Superior temporal gyrus (tissue), 1 donor: ENCODE measurements around the gene PHACTR1.
"Not testable (repeated sequence)": the region's sequence is repeated elsewhere in the genome, so short reads cannot be mapped to it uniquely, and the experiment has no call there.

ENCODE experiments used
- DNase-seq: peaks from one replicate; pipeline ENCODE4 v3.0.0-alpha.2; 2016; ENCODE audit errors: extremely low spot score

Gene PHACTR1

DNA sequence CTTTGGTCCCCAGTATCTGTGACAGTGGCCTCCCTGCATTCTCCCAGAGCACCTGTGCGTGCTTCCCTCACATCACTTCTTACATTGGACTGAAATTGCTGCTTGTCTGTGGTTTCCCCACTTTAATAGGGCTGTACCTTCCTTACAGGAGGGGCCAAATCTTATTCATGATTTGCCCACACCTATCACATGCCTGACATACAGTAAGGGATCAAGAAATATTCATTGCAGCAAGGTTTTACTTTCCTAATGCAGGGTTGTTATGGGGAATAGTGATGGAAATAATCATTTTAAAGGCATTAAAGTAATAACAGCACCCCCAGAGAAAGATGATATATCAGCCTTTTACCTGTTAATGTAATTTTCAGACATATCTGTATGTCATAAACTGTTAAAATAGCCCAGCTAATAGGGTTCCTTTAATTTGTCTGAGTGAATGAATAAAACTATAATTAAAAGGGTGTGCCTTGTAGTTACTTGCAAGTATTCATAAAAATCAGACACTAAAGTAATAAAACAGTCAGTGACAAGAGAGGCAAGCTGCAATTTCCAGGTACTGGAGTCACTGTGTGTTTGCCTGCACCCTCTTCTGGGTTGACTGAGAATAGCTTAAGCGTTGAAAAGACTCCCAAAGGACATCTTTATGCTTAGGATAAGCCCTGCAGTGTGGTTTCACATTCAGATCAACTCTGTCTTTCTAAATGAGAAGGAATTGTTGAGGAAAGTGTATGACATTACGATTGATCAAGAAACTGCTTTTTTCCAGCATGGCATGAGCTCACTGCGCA is 182.7 kb downstream of the PHACTR1 start:
- DNase-seq = no peak

DNA sequence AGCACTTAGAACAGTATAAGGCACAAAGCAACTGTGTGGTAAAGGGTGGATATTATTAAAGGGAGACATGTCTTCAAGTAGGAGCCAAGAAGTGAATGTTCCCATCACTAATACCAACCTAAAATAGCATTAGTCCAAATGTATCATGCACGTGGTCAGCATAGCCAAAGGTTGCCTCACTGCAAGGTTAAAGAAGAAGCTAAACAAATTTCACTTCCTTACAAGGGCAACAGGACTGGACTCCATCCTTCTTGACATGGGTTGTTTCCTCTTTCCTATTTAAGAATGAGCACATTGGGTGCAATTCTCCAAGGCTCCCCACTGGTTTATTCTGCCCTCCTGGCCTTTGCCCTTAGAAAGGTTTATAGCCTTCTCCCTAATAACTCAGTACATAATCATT is 186.7 kb downstream of the PHACTR1 start:
- DNase-seq = no peak

DNA sequence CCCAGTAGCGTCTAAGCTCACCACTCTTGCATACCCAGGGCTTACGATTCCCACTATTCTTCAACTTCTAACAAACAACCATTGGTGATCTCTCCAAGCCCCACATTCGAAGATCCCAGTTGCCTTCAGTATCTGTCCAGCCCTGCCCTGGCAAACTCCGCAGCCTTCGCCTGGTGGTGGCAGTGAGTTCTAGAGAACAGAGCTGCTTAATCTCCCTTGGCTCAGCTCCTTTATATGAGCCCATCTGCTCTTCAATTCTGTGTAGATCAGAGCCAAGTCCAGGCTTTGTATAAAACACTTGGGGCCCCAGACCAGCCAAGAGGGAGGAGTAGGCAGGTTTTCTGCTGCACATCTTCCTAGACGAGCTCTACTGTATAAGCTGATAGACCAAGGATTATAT is 193.3 kb downstream of the PHACTR1 start:
- no peak for DNase-seq

DNA sequence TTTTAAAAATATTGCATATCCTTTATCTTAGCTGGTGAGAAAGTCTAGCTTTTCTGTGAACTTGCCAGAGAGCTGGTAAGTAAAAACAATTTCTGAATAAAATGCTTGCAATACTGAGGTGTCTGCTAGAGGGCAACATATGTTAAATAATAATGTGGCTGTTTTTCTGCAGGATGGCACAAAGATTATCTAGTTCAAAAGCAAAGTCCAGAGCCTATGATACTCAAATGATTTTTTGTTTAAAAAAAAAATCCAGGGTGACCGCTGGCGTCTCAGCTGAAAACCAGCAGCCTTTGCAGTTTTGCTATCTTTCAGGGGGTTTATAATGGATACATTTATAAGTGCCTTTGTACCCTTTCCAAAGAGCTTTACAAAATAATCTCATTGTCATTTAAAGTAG is 194.9 kb downstream of the PHACTR1 start:
- peak; percentile 91 for DNase-seq

DNA sequence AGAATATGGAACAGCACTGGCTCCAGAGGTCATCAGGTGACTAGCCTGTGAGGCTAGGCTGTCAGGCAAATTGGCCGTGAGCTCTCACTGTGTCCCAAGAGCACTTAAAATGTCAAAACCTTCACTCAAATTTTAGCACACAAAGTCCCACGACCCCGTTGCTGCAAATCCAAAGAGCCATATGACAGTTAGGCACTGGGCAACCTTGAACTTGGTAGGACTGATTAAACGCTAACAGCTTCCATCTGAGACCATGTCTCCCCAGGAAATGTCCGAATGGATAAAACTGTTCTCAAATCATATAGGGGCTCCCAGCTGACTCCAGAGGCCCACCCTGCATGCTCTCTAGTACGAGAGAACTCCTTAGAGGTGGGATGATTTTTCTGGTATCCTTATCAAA is 196.6 kb downstream of the PHACTR1 start:
- DNase-seq = no peak

DNA sequence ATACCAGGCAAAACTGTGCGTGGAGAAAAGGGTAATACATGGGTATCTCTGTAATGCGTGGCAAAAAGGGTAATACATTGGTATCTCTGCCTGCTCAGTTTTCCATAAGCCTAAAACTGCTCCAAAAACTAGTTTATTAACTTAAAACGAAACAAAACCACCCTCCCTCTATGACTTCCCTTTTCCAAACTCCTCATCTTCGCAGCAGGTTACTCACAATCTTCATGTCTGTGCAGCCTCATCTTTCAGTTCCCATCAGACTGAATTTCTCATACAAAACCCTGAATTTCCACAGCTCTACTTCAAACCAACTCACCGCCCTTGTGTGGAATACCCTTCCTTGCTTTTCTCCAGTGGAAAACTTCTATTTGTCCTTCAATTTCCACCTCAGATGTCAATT is 199.4 kb downstream of the PHACTR1 start:
- no peak for DNase-seq

DNA sequence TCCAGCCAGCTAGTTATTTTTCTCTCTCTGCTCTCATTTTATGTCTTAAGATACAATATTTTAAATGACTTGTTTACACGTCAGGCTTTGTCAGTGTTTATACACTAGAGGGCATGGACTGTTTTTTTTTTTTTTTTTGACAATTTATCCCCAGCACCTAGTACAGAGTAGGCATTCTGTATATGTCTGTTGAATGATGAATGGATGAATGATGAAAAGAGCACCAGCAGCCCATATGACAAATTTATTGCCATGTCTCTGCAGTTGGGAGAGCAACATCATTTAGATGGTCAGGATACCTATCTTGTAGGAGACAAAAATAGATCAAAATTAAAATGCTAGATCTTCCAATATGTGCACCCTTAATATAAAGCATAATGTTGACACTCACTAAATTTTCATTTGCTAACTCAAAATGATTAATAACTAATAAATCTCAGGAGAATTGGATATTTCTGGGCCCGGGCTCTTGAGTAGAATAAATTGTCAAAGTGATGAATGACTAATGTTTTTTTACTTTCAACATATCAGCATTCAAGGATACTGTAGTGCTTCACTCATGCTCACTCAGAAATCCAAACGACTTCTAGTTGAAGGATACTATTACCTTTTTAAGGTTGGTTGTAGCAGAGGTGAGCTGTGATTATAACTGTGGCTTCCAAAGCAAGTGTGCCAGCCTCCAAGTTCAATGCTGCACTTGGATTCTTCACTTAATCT is 200.0 kb downstream of the PHACTR1 start:
- DNase-seq = no peak

DNA sequence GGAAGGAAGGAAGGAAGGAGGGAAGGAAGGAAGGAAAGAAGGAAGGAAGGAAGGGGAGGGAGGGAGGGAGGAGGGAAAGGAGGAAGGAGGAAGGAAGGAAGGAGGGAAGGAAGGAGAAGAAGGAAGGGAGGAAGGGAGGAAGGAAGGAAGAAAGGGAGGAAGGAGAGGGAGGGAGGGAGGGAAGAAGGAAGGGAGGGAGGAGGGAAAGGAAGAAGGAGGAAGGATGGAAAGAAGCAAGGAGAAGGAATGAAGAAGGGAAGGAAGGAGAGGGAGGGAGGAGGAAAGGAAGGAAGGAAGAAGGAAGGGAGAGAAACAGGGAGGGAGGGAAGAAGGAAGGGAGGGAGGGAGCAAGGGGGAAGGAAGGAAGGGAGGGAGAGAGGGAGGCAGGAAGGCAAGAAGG is 204.9 kb downstream of the PHACTR1 start:
- DNase-seq = no peak

DNA sequence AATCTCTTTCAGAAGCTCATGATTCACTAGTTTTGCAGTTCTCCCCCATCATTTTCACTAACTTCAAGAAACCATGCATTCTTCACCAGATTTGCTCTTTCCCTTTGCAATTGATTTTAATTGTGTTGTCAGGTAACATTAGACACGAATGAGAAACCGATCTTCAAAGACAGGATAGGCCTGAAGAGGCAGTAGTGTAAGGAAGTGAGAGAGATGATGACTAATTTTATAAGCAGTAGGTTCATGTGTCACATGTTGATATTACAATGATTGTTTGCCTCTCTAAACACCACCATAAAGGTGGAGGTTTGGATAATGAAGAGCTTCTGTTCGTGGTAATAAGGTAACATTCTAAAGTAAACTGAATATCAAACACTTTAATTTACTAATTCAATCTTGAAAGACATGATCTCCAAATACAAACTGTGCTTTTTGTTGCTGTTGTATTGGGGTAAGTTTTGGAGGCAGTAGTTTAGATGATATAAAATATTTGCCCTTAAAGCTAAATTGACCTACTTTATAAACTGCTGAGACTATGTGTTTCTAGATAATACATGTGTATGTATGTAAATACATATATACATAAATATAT is 207.2 kb downstream of the PHACTR1 start:
- DNase-seq = no peak

DNA sequence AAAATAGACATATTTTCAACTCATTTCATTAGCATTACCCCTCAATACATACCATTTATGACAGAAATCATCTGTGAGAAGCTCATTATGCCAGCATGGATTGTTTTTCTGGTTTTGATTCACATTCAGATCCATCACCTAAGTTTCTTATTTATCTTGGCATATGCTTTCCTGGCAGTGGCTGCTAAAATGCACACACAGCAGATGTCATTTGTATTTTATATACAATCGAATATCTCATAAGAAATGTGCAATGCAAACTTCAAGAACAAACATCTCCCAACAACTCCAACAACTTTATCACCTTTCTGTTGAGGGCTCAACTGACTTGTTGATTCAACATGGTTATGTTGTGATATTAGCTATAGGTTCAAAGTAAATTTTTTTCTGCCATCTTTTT is 208.3 kb downstream of the PHACTR1 start:
- DNase-seq = no peak

DNA sequence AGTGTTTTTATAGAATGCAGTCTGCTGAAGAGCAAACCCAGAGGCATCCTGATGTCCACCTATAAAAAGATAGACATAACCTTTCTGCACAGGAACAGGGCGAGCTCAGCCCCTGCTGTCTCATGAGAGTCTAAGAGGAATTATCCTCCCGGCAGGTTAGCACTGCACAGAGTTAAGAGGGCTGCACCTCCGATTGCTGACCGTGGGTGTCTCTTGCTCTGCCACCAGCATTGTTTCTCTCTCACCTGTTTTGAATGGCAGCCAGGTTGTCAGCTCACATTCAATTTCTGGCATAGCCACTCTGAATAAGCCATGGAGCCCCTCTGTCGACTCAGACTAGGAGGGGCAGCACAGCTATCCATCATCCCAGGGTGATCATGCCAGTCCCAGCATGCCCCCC is 211.2 kb downstream of the PHACTR1 start:
- DNase-seq = no peak

DNA sequence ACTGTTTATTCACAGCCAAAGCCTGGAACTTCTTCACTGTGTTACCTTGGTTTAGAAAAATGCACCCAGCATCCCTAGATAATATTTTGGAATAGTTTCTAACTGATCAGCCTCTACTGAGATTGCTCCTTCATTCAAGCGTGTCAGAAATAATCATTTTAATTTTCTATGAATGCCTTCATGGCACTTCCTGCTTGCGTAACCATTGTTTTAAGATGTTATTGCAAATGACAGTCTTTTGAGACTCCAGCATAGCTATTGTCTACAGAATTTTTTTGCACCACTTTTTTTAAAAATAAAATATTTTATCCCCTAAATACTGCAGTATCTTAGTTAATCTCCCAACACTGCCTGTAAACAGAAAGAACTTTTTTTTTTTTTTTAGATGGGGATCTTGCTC is 213.1 kb downstream of the PHACTR1 start:
- no peak for DNase-seq

DNA sequence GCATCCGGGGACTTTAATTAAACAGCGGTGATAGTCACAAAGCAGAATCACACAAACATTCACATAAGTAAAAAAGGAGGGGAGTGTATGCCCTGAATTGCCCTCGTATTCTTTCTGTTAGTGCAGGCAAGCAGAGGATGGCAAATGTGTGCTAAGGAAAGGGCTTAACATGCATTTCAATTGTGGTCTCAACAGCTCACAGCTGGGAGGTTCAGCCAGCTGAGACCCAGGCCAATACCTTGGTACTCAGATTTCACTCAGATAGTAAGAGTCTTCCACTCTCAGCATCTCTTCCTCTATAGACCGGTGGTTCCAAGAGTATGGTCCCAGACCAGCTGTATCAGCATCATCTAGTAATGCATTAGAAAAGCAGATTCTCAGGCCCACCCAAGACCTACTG is 215.1 kb downstream of the PHACTR1 start:
- no peak for DNase-seq

DNA sequence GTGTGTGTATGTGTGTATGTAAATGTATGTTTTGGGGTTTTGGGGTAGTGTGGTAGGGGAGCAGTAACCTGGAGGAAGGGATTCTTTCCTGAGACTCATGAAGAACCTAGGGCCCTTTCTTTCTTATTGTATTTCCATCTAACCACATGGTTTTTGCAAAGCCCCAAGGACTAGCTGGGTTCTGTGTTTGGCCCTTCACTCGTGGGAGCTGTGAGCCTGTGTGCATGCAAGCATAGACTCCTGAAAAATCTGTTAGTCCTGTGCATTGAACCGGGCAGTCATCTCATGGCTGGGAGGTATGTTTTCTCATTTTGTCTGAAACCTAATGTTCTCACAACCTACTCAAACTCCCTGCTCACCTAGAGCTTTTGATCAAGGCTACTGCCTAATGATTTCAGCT is 219.1 kb downstream of the PHACTR1 start:
- DNase-seq = no peak

DNA sequence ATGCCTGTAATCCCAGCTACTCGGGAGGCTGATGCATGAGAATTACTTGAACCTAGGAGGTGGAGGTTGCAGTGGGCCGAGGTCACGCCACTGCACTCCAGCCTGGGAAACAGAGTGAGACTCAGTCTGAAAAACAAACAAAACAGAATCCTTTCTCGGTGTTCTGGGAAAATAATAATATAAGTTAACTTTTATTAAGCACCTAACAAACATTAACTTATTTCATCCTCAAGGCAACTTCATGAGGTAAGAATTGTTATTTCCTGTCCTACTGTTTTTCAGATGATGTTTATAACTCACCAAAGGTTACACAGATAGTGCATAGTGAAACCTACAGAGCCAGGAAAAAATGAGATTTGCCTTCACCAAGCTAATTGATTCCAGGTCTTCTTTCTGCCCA is 221.4 kb downstream of the PHACTR1 start:
- DNase-seq = no peak

DNA sequence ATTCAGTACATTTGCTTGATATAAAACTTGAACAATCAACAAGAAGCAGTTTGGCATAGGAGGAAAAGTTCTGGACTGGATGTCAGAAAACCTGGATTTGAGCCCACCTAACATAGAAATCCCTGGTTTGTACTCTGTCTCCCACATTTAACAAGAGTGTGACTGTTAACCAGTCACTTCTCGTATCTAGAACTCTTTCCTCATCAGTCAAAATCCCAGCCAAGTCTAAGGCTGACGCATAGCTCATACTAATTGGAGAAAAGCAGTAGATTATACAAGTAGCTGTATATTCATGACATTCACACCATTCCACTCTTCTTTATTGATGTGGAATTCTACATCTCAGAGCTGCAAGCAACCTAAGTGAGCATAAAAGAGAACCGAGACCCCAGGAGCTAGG is 222.7 kb downstream of the PHACTR1 start:
- DNase-seq = peak; percentile 62

DNA sequence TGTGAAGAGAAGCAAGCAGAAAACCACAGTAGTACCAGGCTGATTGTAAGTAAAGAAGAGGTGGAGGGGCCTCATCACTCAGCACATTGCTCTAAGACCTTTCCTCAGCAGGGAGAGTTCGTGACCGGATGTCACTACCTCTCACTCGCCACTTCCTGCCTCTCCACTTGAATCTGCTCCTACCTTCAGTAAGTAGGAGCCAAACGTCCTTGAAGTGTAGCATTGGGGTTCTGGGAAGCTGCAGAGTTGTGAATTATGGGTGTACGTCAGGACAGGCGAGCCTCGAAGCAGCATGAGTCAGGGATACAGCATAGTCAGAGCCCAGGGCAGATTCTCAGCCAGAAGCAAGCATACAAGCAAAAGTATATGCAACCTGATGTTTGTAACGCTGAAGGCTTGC is 224.9 kb downstream of the PHACTR1 start:
- DNase-seq = no peak

DNA sequence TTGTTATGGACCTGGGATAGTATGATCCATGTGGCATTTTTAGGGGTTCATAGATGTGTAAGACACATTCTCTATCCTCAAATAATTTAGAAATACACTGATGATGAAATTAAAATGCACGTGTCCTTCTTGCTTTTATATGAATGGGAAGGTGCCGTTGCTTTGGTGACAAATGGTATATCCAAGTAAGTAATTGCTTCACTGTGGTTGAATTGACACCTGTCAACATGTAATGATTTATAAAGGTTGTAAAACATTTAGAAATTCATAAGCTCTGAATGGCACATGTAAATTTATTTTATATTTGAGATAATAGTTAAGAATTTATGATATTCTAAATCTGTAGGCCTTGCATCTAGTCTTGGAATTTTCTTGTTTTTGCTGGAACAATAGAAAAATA is 227.0 kb downstream of the PHACTR1 start:
- no peak for DNase-seq

DNA sequence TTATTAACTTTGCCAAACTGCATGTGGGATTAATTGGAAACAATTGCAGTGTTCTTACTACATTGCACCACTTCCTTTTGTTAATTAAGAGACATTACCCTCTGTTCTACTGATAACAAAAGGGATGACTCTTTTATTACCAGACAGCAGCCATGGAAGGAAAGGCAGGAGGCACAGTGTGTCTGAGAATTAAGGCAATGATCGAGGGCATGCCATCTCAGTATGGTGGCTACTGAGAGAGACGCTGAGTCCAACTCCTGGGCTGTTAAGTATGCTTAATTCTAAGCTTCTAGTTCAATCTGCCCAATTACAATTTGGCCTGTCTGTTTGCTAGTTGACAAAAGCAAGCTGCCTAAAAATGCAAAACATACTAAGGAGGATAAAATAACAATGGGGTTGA is 227.4 kb downstream of the PHACTR1 start:
- no peak for DNase-seq

DNA sequence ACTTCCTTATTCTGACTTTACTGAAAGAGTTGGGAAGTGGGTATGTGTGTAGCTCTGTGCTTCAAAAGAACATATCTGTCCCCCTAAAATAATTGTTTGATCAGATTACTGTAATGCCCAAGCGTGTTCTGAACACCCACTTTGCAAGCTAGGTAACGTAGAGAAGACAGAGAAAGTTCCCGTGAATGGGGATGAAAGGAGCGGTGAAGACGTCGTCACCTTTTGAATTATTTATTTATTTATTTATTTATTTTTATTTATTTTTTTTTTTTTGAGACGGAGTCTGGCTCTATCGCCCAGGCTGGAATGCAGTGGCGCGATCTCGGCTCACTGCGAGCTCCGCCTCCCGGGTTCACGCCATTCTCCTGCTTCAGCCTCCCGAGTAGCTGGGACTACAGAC is 228.0 kb downstream of the PHACTR1 start:
- DNase-seq = not testable (repeated sequence)

DNA sequence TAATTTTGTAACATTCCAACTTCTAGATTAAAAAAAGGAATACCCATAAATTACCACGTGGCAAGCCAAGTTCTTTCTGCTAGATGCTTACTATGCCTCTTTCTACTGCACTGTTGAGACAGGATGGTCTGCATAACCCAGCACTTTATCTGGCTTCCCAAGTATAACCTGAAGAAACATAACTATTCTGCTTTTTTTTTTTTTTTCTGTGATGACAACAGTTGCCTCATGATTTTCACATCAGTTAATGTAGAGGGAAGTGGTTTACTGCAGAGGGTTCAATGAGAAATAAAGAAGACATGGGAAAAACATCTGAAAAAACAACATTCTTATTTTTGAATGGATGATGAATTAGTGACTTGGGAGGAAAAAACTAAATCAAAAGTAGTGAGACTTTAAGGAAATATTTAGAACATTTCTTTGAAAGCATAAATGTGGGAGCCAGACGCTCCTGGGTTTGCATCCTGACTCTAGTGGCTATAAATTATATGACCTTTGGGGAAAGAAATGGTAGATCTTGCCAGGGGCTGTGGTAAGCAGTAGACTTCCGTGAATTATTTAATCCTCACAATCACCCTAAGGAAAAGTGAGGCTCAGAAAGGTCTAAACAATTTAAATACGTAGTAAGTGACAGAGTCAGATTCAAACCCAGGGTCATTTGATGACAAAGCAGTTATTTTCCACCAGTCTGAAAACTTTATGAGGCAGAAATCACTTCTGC is 230.7 kb downstream of the PHACTR1 start:
- no peak for DNase-seq

DNA sequence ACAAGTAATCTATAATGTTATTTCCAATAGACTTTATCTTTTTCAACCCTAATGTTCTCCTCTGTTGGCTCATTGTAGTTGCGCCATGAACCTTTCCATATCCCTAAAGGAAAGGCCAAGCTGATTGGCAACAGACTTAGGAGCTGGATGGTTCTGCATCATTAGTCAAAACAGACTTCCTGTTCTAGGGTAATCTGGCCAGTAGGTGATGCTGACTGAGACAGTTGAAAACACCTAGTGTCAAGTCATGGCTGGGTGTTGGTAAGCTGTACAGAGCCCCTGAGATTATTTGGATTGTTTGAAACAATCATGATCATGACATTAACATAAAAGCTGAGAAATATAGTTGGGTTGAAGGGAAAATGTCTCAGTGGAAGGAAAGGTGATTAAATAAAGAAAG is 231.4 kb downstream of the PHACTR1 start:
- DNase-seq = no peak
